Middle frontal gyrus (tissue), 1 donor: ENCODE data around the gene XCL2.
"Not testable (repeated sequence)": the region's sequence is repeated elsewhere in the genome, so short reads cannot be mapped to it uniquely, and the experiment has no call there.

Experiments
- DNase-seq: peaks from one replicate; pipeline ENCODE4 v3.0.0-alpha.2; 2015; ENCODE audit warnings: low spot score; ENCODE audit errors: extremely low spot score

Gene XCL2

GRCh38 chr1:168543840-168544498 is at the start of gene XCL2:
Gene XCL2 (minus strand): TSS chr1:168543997. CDS start chr1:168543964, 33 bp downstream.
- not testable (repeated sequence) for DNase-seq

GRCh38 chr1:168591641-168592250 is 47.9 kb upstream of the XCL2 start:
- no peak for DNase-seq

- DNase-seq: no peak
Measured at GRCh38 chr1:168591066-168591465, 47.3 kb upstream of the XCL2 start.

GRCh38 chr1:168589167-168589566 is 45.4 kb upstream of the XCL2 start:
- no peak for DNase-seq

- DNase-seq: no peak
Measured at GRCh38 chr1:168585937-168586336, 42.1 kb upstream of the XCL2 start.

GRCh38 chr1:168585191-168585590 is 41.4 kb upstream of the XCL2 start:
- DNase-seq: peak; percentile 33

GRCh38 chr1:168583571-168583970 is 39.8 kb upstream of the XCL2 start:
- no peak for DNase-seq

- DNase-seq: no peak
Measured at GRCh38 chr1:168582688-168583336, 39.0 kb upstream of the XCL2 start.

- no peak for DNase-seq
Measured at GRCh38 chr1:168581817-168582572, 38.2 kb upstream of the XCL2 start.

GRCh38 chr1:168580991-168581390 is 37.2 kb upstream of the XCL2 start:
- not testable (repeated sequence) for DNase-seq

GRCh38 chr1:168580290-168580689 is 36.5 kb upstream of the XCL2 start:
- DNase-seq: not testable (repeated sequence)

- DNase-seq: not testable (repeated sequence)
Measured at GRCh38 chr1:168578531-168579185, 34.9 kb upstream of the XCL2 start.

- DNase-seq: not testable (repeated sequence)
Measured at GRCh38 chr1:168576245-168576688, 32.5 kb upstream of the XCL2 start, which contains the start of gene XCL1. Gene XCL1 (plus strand): TSS chr1:168576605. CDS start chr1:168576638, 33 bp downstream.

- DNase-seq: not testable (repeated sequence)
Measured at GRCh38 chr1:168574234-168574633, 30.4 kb upstream of the XCL2 start.

GRCh38 chr1:168572633-168573032 is 28.8 kb upstream of the XCL2 start:
- DNase-seq: no peak

- no peak for DNase-seq
Measured at GRCh38 chr1:168570652-168571051, 26.9 kb upstream of the XCL2 start.

GRCh38 chr1:168568346-168568745 is 24.5 kb upstream of the XCL2 start:
- no peak for DNase-seq

- DNase-seq: no peak
Measured at GRCh38 chr1:168567568-168567967, 23.8 kb upstream of the XCL2 start.

GRCh38 chr1:168567007-168567406 is 23.2 kb upstream of the XCL2 start:
- no peak for DNase-seq

- no peak for DNase-seq
Measured at GRCh38 chr1:168565825-168566224, 22.0 kb upstream of the XCL2 start.

- DNase-seq: no peak
Measured at GRCh38 chr1:168561989-168562388, 18.2 kb upstream of the XCL2 start.
